ENCODE results near the gene COL15A1.
A peak's percentile ranks its signal among the peaks of the same experiment; 100 is the strongest.

Gene COL15A1

DNA sequence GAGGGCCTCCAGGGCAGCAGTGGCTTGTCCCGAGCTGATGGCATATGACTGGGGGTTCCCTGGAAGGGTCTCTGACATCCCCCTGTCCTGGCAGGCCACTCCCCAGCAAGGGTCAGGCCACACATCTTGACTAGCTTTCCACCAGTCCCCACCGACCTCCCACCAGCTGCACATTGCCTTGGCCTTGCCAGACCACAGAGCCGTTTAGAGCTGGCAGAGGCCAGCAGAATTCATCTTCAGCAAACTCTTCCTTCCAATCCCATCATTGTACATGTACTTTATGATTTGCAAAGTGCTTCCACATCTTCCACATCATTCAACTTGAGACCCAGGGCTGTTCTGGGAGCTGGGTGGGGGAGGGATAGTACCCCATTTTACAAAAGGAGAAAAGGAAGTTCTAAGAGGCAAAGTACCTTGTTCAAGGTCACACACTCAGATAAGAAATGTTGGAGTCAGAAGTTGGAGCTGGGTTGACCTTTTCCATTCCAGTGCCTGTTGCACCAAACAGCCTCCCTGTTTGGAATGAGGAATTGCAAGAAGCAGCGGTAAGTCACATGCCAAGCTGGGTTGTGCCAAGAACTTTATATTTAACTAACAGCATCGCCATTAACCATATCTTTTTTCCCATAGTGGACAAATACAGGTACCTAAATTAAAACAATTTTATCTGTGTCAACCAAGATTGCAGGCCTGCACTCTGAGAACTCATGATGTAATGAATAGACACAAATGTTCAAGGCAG lies 25.8 kb upstream of the COL15A1 start:
- DNase-seq, result no peak

DNA sequence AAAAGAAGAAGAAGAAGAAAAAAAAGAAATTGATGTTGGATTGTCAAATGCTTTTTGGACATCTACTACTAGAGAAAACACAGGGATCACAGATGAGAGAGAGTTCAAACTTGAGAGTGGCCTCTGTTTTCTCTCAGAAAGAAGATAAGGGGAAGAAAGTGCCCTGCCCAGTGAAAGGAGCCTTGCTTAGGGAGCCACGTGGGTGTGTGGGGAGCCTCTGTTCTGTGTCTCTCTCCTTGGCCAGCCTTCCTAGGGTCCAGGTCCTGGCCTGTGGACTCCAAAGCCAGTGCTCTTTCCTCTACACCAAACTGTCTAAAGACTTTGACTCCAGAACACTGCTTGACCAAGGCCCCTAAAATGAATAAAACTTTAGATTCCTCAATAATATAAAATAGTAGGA lies 22.0 kb upstream of the COL15A1 start:
- no peak for DNase-seq

DNA sequence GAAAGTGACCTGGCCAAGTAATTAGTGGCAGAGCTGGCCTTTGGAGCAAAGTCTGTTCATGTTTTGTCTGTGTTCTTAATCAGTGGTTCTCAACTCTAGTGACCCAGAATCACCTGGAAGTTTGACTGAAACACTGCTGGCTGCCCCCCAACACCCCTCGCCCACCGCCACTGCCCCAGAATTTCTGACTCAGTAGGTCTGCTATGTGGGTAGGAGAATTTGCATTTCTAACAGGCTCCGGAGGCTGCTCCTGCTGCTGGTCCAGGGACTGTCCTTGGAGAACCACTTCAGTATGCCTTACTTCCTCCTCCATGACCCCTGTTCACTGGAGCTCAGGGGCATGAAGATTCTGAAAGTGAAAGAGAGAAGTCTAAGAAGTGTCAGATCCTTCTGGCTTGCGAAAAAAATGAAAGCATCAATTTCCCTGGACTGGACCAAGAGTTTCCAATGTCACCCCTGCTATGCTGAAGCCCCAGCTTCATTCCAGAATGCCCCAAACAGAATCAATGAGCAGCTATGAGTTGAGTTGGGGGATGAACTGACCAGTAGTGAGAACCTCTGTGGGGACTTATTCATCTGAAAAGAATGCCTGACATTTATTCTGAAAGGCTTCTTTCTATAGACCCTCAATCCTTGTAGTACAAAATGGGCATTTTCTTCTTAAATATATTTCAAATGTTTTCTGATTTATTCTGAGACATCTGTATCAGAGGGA lies 20.8 kb upstream of the COL15A1 start:
- no peak for DNase-seq

DNA sequence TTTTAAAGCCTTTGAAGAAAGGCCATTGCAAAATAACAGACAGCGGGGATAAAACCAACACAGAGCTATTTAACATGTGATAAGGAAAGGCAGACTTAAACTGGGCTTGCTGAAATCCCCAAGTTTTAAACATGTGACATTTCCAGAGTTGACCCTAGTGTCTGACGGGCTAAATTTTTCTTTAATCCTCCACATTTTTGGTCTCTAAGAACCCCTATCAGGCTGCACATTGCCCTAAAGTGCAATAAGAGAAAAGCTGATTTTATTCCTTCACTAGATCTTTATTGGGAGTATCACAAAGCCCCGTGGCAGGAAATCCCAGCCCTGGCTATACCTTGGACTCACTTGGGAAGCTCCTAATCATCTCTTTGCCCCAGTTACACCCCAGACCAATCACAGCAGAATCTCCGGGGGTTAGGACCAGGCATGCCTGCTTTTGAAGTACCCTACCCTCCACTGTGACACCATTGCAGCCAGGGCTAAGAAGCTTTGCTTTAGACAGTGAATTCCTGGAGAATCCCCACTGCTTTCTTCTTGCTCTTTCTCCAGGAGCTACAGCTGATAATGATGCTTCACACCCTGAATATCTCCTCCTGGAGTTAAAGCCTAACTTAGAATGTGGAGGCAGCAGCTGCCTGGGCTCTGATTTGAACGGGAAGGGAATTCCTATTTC lies 20.1 kb upstream of the COL15A1 start:
- DNase-seq, result no peak

DNA sequence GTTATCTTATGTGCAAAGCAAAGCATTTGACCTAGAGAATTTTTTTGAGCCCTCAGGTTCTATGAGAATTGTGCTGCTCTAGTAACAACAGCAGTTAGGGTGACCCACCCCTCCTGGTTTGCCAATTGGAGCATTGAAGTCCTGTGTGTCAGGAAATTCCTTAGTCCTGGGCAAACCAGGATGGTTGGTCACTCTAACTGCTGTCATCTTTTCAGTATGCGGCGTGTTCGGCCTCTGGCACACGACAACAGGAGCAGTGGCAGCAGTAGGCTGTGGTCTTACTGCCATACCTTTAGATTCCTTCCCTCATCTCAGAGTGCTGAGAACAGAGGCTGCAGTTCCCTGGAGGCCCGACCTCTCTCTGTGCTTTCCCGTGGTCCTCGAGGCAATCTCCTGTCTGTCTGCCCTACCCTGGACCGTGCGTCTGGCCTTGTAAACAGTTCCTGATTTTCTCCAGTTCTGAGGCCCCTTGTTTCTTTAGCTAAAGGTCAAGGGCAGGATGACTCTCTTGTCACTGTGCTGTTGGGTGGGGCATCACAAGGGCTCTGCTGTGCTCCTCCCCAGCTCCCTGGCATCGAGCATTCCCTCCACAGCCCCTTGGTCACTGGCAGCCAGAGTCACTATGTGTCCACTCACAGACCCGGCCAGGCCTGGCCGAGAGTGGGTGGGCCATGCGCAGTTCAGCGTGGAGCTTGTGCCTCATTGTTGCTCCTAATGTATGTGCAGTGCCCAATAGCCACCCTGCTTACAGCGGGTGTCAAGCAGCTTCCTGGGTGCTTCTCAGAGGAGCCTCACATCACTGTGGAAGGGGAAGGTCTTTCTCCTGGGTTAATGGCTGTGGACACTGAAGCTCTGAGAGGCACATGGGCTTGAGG lies 18.5 kb upstream of the COL15A1 start:
- no peak for DNase-seq

DNA sequence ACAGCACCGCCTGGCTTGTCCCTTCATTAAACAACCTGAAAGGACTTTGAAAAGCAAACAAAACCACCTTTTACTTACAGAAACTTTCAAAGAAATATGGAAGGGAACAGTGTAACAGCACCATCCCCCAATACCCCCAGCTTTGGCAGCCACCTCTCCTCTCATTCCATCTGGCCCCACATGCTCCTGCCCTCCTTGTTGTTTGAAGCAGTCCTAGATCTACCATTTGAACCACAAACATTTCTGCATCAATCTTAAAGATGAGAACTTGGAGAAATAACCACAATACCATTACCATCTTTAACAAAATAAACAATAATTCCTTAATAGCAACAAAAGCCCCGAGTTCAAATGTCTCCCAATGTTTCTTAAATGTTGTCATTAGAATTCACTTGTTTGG lies 17.8 kb upstream of the COL15A1 start:
- DNase-seq, result no peak

DNA sequence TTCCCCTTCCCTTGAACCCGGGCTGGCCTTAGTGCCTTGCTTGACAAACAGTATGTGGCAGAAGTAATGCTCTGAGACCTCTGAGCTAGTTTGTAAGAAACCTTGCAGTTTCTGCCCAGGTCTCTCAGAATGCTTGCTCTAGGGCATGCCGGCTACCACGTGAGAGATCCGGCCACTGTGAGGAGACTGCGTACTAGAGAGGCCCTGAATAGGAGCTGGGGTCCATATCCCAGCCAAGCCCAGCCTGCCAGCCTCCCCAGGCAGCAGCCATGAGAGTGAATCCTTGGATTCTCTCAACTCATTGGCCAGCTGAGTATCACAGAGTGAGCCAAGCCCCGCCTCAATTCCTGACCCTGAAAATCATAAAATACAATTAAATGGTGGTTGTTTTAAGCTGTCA lies 16.0 kb upstream of the COL15A1 start:
- no peak for DNase-seq

DNA sequence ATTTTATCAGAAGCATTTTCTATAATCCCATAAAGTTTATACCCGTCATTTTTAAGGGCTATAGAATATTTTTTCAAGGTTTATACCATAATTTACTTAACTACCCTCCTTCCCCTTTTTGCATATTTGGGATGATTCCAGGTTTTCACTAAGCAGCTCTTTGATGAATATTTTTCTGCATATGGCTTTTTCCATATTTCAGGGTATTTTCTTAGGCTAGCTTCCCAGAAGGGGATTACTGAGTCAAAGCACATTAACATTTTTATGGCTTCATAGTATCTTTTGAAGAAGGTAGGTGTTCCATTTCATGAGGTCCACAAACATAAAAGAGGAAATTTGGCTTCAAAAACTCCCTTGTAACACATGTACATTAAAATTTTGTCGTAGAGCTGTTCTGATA lies 14.6 kb upstream of the COL15A1 start:
- no peak for DNase-seq

DNA sequence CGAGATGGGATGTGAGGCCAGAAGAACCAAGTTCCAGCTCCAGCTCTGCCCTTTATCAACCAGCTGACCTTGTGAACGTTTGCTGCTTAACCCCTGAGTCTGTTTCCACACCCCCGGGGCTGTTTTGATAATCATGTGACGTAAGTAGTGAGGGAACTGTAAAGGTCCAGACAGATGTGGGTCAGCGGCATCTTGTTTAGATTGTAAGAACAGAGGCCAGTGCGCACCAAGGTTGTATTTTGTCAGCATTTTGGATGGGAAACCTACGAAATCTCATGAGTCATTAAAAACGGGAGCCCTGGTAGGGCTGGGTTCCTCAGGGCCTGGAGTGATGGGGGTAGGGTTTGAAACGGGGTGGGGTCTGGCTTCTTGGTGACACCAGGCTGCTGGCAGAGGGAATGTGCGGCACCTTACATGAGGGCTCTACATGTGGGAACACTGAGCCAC lies 13.8 kb upstream of the COL15A1 start:
- no peak for DNase-seq

DNA sequence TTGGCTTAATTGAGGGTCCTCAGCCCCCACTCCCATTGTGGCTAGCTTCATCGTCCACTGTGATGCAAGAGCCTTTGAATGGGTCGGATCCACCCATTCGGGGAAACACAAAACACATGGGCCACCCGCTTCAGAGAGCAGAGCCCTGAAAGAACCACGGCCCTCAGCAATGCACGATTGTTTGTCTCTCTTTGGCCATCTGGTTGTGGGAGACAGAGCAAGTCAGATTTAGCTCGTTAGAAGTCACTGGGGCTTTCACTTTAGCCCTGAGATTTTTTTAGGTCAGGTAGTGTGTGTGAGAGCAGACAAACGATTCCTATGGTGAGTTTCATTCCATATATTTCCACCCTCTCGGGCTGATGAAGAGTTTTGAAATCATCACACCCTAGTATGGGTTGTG lies 12.9 kb upstream of the COL15A1 start:
- DNase-seq, result no peak

DNA sequence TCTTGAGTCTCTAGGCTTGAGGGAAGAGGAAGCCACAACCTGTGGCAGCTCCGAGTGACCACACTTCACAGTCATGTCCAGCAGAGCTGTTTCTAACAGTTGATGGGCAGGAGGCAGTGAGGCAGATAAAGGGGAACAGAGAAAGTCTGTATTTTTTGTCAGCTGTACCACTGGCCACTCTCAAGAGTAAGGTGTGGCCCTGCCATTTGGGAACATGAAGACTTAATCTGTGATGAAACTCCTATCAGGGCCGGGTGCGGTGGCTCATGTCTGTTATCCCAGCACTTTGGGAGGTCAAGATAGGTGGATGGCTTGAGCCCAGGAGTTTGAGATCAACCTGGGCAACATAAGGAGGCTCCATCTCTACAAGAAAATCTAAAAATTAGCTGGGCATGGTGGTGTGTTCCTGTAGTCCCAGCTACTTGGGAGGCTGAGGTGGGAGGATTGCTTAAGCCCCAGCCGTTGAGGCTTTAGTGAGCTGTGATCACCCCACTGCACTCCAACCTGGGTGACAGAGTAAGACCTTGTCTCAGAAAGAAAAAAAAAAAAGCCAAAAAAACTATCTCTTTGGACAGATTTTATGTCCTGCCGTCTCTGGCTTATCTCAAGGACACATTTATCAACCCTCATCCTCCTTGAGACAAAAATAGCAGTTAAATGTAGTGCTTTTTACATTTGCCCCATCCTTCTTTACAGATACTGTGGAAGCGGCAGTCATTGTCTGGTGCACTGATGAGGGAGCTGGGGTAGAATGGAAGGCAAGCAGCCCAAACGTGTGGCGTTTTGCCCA lies 11.9 kb upstream of the COL15A1 start:
- no peak for DNase-seq

DNA sequence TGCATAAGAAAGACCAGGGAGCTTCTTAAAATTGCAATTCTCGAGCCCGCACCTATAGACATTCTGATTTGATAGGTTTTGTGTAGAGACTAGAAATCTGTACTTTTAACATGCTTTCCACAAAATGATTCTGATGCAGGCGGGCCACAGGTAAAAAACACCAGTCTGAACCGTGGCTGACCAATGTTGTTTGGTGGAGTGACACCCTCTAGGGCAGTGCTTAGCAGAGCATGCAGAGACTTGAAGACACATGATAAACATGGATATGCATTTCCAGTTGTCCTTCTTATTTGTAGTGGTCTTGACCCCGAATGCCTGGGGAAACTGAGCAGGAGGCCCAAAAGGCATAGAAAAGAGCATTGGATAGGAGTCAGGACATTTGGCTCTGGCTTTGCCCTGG lies 10.5 kb upstream of the COL15A1 start:
- DNase-seq, result no peak

DNA sequence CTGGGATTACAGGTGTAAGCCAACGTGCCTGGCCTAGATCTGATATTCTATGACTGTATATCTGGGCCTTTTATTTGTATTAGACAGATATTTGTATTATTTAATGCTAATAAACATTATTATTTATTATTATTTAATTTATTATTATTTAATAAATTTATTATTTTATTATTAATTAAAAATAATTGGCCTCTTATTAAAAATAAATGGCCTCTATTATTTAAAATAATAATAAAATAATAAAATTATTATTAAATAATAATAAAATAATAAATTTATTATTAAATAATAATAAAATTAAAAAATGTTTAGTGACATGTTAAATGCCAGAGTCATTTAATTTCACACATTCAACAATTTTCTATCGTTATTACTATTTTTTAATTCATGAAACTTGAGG lies 9.8 kb upstream of the COL15A1 start:
- no peak for DNase-seq

DNA sequence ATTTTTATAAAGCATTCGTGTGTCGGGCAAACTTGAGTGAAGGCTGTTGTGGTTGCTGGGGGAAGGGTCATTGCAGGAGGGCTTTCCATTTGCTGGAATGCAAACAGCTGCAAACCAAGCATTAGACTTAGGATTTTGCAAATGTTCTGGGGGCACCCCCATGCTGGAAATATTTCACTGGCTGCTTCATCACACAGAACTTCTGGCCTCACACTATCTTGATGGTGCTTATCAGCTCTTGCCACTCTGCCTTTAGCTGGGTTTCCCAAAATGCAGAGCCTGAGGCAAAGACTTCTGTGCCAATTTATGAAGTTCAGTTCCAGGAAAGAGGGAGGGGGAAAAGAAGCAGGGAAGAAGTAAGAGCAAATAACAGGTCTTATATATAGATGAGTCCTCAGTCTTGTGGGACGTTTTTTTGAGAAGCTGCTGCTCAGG lies 8.6 kb upstream of the COL15A1 start:
- no peak for DNase-seq

DNA sequence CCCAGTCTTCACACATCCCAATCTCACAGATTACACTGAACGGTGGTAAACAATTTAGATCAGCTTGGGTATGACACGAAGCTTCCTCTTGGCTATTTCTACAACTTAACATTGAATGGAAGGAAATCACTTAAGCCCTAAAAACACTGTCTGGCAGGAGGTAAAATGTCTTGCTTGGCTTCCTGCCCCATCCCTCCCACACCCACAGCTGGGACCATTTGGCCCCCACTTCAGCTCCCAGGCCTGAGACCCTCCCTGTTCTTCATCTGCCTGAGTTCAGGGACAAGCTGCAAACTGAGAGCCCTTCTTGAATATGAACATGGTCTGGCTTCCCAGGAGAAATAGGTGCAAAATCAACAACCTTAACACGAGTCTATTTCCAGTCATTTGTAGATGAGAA lies 3.4 kb upstream of the COL15A1 start:
- DNase-seq, result no peak

DNA sequence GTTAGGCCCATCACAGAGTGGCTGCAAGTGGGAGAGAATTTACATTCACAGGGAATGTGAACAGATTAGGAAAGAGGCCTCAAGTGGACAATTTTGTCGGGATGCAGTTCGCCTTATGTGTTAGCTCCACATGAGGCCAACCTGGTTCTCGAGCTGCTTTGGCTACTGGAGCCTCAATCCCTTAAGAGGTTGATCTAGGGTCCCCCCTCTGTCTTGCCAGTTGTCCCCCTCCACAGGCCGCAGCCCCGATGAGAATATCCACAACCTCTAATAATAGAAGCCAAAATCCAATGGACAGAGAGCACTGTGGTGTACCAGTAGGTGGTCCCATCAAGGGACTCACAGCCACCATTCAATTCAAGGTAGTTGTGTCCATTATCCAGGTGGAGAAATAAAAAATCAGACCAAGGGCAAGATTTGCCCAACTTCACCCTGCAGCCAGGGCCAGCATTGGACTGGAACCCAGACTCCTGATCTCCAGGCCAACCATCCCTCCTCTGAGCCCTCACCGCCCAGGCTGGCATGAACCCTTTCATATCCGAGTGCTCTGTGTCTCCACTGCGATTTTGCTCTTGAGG lies 1.7 kb upstream of the COL15A1 start:
- DNase-seq, result no peak

DNA sequence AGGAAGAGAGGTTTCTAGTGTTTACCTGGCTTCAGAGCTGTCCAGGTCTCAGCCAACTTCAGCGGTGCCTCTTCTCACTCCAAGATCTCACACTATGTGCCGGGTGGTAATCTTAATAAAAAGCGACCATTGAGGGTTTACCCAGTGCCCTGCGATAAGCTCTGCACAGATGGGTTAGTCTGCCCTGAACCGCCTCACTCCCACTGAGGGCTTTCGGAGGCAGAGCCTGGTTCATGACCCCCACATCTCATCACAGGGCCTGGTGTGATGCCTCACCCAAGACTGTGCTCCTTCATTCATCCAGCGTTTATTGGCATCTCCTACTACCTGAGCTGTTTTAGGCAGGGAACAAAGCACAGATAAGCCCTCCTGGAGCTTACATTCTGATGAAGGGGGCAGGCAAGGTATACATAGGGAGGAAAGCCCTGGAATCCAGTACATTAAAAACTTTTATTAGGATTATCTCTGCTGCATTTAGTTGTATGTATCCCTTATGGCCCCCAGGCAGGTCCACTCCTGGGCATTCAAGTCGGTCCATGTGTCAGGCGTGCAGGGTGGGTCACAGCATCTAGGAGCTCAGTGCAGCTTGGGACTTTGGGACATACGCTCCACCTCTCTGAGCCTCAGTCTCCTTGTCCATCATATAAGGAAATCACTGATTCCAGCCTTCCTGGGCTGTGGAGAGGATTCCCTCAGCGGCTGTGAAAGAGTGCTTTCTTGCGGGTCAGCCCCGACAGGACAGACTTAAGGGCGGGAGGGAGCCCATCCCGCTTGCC lies 613 bp upstream of the COL15A1 start:
- DNase-seq, result no peak

DNA sequence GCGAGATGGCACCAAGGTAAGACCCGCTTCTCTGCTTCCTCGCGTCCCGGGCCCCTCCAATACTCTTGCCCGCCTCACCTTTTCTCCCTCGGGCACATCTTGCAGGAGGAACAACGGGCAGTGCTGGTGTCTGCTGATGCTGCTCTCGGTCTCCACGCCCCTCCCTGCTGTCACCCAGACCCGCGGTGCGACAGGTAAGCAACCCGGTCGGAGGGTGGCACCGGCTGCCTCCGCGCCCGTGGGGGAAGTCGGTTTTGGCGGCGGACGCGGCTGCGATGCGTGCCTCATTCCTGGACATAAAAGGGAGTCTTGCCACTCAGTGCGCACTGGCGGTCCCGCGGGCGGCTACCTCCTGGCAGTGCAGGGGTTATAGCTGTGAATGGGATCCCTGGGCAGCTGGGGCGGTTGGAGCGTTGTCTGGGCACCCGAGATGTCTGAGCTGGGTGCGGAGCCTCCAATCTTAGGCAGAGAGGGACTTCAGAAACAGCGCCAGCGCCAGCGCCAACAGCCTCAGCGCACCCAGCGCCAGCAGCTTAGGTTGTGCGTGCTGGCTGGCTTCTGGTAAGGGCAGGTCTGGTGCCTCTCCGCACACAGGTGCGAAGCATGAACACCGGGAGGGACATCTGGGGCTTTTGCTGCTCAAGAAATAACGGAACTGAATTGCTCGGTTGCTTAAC lies 488 bp downstream of the COL15A1 start:
- DNase-seq, result peak; percentile 2

DNA sequence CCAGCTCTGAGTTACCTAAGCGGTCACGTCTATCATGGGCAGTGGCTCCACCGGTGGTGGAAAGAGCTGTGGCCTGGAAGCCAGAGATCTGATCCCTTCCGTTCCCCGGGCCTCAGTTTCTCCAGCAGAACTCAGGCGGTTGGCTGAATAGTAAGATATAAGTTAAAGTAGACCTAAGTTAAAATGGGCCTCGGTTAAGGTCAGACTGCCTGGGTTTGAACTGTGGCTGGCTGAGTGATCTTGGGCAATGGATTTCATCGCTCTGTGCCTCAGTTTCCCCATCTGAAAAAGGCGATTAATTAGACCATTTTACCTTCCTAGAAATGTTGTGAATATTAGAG lies 997 bp downstream of the COL15A1 start:
- no peak for DNase-seq

DNA sequence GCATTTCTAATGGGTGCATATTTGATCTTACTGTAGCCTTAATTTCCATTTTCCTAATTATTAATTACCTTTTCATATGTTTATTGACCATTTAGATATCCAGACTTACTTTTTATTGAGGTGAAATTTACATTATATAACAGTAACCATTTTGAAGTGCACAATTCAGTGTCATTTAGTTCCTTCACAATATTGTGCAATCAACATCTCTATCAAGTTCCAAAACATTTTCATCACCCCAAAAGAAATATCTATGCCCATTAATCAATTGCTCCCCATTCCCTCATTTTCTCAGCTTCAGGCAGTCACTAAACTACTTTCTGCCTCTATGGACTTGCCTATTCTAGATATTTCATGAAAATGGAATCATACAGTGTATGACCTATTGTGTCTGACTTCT lies 5.9 kb downstream of the COL15A1 start:
- no peak for DNase-seq

DNA sequence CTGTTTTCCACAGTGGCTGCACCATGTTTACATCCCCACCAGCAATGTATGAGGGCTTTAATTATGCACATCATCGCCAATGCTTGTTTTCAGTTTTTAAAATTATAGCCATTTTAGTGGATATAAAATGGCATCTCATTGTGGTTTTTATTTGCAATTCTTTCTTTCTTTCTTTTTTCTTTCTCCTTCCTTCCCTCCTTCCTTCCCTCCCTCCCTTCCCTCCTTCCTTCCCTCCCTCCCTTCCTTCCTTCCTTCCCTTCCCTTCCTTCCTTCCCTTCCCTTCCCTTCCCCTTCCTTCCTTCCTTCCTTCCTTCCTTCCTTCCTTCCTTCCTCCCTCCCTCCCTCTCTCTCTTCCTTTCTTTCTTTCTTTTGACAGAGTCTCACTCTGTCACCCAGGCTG lies 6.6 kb downstream of the COL15A1 start:
- no peak for DNase-seq

Measured in DMS79 treated with DMSO at 0.1 percent for 48 hours (cell line).